ENCODE results near the gene HES6.

GRCh38 chr2:238216651-238217184, 23.1 kb downstream of the HES6 start:
- TF ChIP-seq CTCF (IDR thresholded peaks at IDR 0.05) (no peak), EP300 (IDR thresholded peaks at IDR 0.05) (no peak), POLR2A (IDR thresholded peaks at IDR 0.05) (no peak)

All from gastroesophageal sphincter (tissue), 3 donors.